Measurements from ENCODE around the gene HAND2.

HAND2 gene

DNA sequence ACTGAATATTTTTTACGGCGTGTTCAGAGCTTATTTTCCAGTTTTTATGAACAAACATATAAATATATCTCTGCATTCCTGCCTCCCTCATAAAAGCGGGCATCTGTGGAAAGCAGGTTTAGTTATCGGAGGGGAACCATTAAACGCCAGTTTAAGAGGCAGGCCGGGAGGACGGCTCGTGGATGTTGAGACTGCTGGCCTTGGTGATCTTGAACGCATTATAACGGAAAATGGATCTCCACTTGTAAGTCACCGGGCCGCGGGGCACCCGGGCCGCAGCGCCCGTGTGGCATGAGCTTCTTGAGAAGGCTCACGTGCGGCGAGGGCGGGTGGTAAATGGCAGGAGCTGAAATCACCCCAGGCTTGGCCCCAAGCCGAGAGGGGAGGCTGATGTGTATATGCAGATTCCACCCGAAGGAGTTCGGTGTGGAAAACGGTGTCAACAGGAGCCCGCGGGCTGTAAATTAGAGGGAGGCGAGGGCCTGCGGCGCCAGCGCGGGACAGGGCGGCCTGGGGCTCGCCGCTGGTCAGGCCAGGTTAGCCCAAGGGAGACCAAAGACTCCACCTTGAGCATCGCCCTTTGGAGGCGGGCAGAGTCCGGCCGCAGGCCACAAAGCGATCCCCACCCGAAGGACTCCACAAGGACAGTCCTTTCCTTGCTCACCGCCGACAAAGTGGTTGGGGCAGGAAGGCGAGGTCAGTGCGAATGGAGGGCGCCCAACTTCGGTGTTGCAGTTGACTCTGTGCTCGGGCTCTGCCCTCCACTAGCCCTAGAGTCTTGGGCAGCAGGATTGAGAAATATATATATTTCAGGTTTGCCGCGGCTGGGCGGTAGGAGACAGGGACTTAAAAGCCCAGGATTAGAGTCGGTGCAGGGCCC lies 1.3 kb upstream of the HAND2 start:
- DNase-seq, result no peak
- TF ChIP-seq GATA1 (IDR thresholded peaks at IDR 0.05; ENCODE audit: low read depth, low read length), result no peak
- TF ChIP-seq POLR2A (IDR thresholded peaks at IDR 0.05; ENCODE audit: low read length), result no peak

GRCh38 chr4:173530326-173531085 lies 477 bp upstream of the HAND2 start:
- no peak for DNase-seq
- TF ChIP-seq POLR2A (IDR thresholded peaks at IDR 0.05; ENCODE audit: low read length), result no peak
- no peak for TF ChIP-seq GATA1 (IDR thresholded peaks at IDR 0.05; ENCODE audit: low read depth, low read length)

GRCh38 chr4:173528378-173529321 lies 1.4 kb downstream of the HAND2 start:
- DNase-seq, result no peak
- no peak for TF ChIP-seq POLR2A (IDR thresholded peaks at IDR 0.05; ENCODE audit: low read length)
- no peak for TF ChIP-seq GATA1 (IDR thresholded peaks at IDR 0.05; ENCODE audit: low read depth, low read length)

DNA sequence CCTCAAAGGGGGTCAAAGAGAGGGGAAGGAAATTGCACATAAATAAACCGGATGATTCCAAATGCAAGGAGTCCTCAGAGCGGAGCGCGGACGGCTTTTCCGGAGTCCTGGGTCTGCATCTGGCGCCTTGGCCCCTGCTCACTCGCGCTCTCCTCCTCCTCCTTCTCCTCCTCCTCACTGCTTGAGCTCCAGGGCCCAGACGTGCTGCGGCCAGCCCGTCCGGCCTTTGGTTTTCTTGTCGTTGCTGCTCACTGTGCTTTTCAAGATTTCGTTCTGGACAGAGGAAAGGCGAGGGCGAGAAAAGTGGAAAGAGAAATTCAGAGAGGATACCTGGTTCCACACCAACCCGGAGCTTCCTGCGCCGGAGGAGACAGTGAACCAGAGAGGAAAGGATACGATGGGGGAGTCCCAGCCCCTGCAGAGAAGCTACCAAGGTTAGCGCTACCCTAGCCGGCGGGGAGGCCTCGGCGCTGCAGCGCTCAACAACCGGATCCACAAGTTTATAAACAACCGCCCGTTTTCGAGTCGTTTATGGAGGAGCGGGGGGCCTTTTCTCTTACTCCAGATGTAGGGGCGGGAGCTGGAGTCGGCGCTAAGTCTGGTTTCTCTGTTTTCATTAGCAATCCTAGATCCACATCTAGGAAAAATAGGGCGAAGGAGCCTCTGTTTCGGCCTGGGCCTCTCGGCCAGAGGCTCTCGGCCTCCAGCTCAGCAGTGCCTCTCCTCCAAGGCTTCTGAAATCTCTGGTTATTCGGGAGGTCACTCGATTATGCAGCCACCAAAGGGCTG lies 2.7 kb downstream of the HAND2 start:
- no peak for DNase-seq
- TF ChIP-seq POLR2A (IDR thresholded peaks at IDR 0.05; ENCODE audit: low read length), result no peak

GRCh38 chr4:173526724-173527102 lies 3.3 kb downstream of the HAND2 start:
- no peak for TF ChIP-seq POLR2A (IDR thresholded peaks at IDR 0.05; ENCODE audit: low read length)
- no peak for TF ChIP-seq GATA1 (IDR thresholded peaks at IDR 0.05; ENCODE audit: low read depth, low read length)
- no peak for DNase-seq

- no peak for DNase-seq
- no peak for TF ChIP-seq POLR2A (IDR thresholded peaks at IDR 0.05; ENCODE audit: low read length)
- no peak for TF ChIP-seq GATA1 (IDR thresholded peaks at IDR 0.05; ENCODE audit: low read depth, low read length)
Observed at GRCh38 chr4:173526027-173526482, 4.0 kb downstream of the HAND2 start.

- TF ChIP-seq POLR2A (IDR thresholded peaks at IDR 0.05; ENCODE audit: low read length) (no peak), GATA1 (IDR thresholded peaks at IDR 0.05; ENCODE audit: low read depth, low read length) (no peak)
- DNase-seq, result no peak
Observed at GRCh38 chr4:173525118-173526011, 4.7 kb downstream of the HAND2 start.

DNA sequence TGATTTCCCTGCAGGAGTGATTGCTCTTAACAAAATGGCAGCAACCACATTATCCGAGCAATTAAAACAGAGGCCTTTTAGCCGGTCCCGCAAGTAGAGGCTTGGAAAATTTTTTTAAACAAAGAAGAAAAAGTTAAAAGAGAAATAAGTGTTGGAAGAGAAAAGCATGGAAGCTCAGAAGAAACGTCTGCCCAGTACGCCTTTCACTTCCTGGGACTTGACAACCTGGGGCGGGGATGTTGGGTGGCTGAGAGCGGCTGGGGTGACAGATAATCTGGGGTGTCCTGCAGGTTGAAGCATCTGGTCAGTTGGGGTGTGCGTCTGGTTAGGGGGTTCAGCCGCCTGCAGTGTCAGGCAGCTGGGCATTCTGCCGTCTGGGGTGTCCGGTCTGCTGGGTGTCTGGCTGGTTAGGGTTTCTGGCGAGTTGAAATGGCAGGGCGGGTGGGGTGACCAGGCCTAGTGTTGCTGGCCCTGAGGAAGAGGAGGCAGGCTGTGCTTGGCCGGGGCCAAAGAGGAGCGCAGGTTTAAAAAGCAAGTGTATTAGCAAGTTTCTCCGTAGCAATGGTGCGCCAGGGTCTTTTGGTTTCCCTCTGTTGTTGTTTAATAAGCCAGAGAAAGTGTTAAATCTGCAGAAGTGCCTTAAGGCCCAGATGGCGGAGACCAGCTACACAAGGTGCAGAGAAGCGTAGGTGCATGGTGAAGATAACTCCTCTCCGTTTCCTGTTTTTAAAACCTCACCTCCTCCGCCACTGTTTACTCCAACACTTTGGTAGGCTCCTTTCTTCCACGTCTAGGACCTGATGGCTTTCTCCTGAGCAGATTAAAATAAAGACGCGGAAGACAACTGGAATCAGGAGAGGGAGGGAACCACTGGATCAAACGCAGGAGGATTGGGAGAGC lies 5.6 kb downstream of the HAND2 start:
- TF ChIP-seq POLR2A (IDR thresholded peaks at IDR 0.05; ENCODE audit: low read length) (no peak), GATA1 (IDR thresholded peaks at IDR 0.05; ENCODE audit: low read depth, low read length) (no peak)
- no peak for DNase-seq

DNA sequence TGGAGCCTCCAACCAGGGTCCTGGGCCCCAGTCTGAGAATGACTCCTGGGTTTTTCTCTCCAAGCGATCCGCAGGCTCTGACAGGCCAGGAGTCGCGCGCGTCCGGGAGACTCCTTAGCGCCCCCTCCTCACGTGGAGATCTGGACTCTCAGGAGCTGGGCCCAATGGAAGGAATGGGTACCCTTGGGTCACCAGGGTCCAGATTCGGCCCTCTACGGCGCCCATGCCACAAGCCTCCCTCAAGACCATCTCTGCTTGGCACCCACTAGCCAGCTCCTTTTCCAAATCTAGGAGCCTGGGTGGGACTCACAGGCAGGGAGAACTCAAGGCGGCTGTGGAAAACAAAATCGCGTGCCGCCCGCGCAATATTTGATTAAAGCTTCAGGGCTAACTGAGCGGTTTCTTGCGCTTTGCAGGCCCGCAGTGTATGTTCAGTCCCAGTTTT lies 7.1 kb downstream of the HAND2 start:
- no peak for TF ChIP-seq GATA1 (IDR thresholded peaks at IDR 0.05; ENCODE audit: low read depth, low read length)
- no peak for TF ChIP-seq POLR2A (IDR thresholded peaks at IDR 0.05; ENCODE audit: low read length)
- no peak for DNase-seq

DNA sequence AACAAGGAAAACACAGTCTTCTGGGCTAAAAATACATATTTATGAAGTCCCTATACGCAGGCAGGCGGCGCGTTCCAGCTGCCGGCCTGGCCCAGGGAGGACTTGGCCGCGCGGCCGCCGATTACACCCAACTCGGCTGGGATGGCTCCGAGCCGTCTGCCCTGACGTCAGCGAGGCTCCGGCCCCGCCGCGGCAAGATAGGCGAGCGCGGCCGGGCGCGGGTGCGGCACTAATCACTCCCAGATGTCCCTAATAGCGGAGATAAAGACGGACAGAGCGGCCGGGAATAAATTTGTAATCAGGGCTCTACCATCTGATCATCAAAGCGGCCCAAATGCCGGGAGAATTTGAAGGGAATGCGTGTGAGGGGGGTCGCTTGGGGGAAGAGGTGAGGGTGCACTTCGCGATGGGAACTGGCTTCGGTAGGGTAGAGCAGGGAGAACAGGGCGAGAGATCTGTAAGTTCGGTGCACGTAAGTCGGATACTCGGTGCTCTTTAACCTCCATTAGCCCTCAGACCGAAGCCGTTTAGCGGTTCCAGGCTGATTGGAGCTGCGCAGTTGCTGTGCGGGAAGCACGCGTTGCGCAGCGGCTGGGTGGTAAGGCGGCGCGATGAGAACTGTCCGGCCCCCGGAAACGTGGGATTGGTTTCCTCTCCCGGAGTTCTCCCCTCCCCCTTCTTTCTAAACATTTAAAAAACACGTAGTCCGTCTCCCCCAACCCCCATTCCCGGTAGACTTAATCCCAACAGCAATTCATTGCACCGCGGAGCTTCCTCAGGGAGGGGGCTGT lies 7.7 kb downstream of the HAND2 start:
- peak; percentile 76 to 83 for DNase-seq
- no peak for TF ChIP-seq GATA1 (IDR thresholded peaks at IDR 0.05; ENCODE audit: low read depth, low read length)
- TF ChIP-seq POLR2A (IDR thresholded peaks at IDR 0.05; ENCODE audit: low read length), result no peak

Data from erythroblast (primary cell).